H1 (cell line): Measurements from ENCODE around the gene REXO5. TPM values are rescaled to one million over a fixed set of nuclear protein-coding genes. Genes with fewer than 3 reads are reported as not detected.

Source experiments
- CBX8 ChIP-seq: fragments of 300-800, 300-1000 bp; sonication (generic); IDR thresholded peaks from 2 replicates; pipeline ENCODE4 v1.7.1; 2016; ENCODE audit warnings: low read depth, low read length, borderline replicate concordance
- CHD2 ChIP-seq: IDR thresholded peaks from 2 replicates; pipeline ENCODE4 v1.6.1; 2012; ENCODE audit warnings: low read length, improper control_type of control experiment
- JUN ChIP-seq: IDR thresholded peaks from 2 replicates; pipeline ENCODE4 v1.6.1; 2011; ENCODE audit warnings: low read depth, mild to moderate bottlenecking, improper control_type of control experiment, low read length
- PHF8 ChIP-seq: fragments of 200-600 bp; sonication (generic); conservative IDR thresholded peaks from 2 replicates; pipeline ENCODE4 v1.7.1; 2012; ENCODE audit warnings: low read depth, mild to moderate bottlenecking, inconsistent platforms, low read length, moderate library complexity
- POLR2A ChIP-seq, 2 experiments: IDR thresholded peaks; 1 replicate in 1 of 2; 2 replicates in 1 of 2; pipeline ENCODE4 v1.6.1; 2011; ENCODE audit warnings: low read depth in 2 of 2, low read length in 2 of 2, mild to moderate bottlenecking in 2 of 2; ENCODE audit errors: control extremely low read depth in 1 of 2
- SUZ12 ChIP-seq: fragments of 200-600 bp; sonication (generic); IDR thresholded peaks from 2 replicates; pipeline ENCODE4 v1.6.1; 2012; ENCODE audit warnings: mild to moderate bottlenecking, inconsistent platforms, low read length, moderate library complexity, mixed read lengths
- TCF12 ChIP-seq: IDR thresholded peaks from 2 replicates; pipeline ENCODE4 v1.6.1; 2011; ENCODE audit warnings: low read depth, mild to moderate bottlenecking, low read length
- polyA plus RNA-seq, 7 experiments: library from polyadenylated mRNA; depleted of rRNA in 3 of 7; stranded (reverse) in 5 of 7; unstranded in 2 of 7; fragments of >200 nt in 5 of 7; fragments of 200-250 nt in 2 of 7; gene quantifications; 1 replicate in 5 of 7; 2 replicates in 1 of 7; 4 replicates in 1 of 7; pipeline versions ENCODE4 v1.2.1 to v1.2.3, GENCODE V29; 2011 to 2013; ENCODE audit warnings: missing spikeins in 2 of 7, mixed read lengths in 2 of 7
- total RNA-seq: library from RNA; stranded (reverse); fragmentation: NEBNext Ultra II Directional; extraction: Animal tissue kit (Norgen Biotek cat#: 25700); gene quantifications from 2 replicates; pipeline ENCODE4 v1.2.1, GENCODE V29; 2021
- TF ChIP-seq, protein P1 (sequence below): IDR thresholded peaks from 2 replicates; pipeline ENCODE4 v1.6.1; 2011; ENCODE audit warnings: low read length, improper control_type of control experiment

Gene REXO5
- total and polyA plus RNA-seq, 2 of the 8 experiments (the other 6 are each of a cell fraction or from before 2014, with no cell fraction given): 2.4 to 8.9 TPM

DNA sequence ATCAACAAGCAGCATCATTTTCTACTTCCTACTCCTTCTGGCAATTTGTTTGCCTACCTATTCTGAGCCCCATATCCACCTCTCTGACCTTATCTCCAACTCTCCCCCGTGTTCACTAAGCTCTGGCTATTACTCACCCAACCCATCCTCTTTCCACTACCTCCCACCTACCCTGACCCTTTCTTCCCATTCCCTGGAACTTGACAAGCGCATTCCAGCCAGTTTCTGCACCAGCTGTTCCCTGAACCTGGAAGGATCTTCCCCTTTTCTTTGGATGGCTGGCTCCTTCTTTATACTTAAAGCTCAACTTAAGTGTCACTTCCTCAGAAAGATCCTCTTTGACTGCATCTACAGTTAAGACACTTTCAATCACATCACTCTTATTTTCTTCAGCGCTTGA lies 91.6 kb downstream of the REXO5 start (continued):
- TF ChIP-seq, protein P1, sequence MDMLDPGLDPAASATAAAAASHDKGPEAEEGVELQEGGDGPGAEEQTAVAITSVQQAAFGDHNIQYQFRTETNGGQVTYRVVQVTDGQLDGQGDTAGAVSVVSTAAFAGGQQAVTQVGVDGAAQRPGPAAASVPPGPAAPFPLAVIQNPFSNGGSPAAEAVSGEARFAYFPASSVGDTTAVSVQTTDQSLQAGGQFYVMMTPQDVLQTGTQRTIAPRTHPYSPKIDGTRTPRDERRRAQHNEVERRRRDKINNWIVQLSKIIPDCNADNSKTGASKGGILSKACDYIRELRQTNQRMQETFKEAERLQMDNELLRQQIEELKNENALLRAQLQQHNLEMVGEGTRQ: no peak
- no peak for TF ChIP-seq PHF8
- no peak for TF ChIP-seq POLR2A (IDR thresholded peaks at IDR 0.05; ENCODE audit: control extremely low read depth in 1 of 2, low read depth in 2 of 2, low read length in 2 of 2)
- no peak for TF ChIP-seq TCF12
- no peak for TF ChIP-seq SUZ12
- no peak for TF ChIP-seq CHD2
- TF ChIP-seq CBX8: no peak
- no peak for TF ChIP-seq JUN
